HG02642 (cell line): Measurements from ENCODE around the gene IGFL1.
"Not testable (repeated sequence)": the region's sequence is repeated elsewhere in the genome, so short reads cannot be mapped to it uniquely, and the experiment has no call there.

ENCODE experiments used
- ATAC-seq: cut with Tn5 transposase; IDR thresholded peaks from one replicate; pipeline ENCODE4 v1.9.1; 2021; ENCODE audit warnings: mild to moderate bottlenecking; ENCODE audit not compliant: unreplicated experiment, poor library complexity

The IGFL1 gene

DNA sequence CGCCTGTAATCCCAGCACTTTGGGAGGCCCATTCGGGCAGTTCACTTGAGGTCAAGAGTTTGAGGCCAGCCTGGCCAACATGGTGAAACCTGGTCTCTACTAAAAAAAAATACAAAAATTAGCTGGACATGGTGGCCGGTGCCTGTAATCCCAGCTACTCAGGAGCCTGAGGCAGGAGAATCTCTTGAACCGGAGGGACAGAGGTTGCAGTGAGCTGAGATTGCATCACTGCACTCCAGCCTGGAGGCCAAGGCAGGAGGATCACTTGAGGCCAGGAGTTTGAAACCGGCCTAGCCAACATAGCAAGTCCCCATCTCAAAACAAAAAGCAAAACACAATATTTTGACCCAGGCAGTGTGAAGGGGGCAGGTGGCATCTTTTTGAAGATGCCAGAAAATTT is 35.3 kb downstream of the IGFL1 start:
- not testable (repeated sequence) for ATAC-seq

DNA sequence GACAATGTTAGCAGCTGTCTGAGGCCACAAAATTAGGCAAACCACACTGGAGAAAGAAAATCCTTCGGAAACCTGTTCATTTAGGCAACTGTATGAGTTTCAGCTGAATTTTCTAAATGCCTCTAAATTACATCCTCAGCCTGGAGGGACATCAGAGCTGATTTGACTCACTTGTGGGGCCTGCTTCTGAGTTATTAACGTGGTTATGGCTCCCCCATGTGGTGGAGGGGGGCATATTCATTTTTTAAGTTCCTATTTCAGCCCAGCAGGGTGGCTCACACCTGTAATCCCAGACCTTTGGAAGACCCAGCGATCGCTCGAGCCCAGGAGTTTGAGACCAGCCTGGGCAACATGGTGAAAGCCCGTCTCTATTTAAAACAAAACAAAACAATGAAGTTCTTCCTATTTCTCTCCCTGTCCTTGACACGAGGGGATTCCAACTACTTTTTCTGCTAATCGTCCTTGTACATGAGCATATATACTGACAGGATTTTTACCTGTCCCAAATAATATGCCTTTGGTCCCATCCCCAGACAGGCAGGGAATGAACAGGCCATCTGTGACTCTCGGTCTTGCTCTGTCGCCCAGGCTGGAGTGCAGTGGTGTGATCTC is 35.8 kb downstream of the IGFL1 start:
- no peak for ATAC-seq

DNA sequence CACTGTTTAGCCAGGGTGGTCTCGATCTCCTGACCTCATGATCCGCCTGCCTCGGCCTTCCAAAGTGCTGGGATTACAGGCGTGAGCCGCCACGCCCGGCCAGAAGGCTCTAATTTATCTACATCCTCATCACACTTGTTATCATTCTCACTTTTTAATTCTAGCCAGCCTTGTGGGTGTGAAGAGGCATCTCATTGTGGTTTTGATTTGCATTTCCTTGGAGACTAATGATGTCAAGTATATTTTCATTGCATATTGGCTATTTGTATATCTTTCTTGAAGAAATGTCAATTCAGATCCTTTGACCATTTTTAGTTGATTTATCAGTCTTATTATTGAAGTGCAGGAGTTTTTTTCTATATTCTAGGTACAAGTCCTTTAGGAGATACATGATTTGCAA is 39.6 kb downstream of the IGFL1 start:
- ATAC-seq = no peak

DNA sequence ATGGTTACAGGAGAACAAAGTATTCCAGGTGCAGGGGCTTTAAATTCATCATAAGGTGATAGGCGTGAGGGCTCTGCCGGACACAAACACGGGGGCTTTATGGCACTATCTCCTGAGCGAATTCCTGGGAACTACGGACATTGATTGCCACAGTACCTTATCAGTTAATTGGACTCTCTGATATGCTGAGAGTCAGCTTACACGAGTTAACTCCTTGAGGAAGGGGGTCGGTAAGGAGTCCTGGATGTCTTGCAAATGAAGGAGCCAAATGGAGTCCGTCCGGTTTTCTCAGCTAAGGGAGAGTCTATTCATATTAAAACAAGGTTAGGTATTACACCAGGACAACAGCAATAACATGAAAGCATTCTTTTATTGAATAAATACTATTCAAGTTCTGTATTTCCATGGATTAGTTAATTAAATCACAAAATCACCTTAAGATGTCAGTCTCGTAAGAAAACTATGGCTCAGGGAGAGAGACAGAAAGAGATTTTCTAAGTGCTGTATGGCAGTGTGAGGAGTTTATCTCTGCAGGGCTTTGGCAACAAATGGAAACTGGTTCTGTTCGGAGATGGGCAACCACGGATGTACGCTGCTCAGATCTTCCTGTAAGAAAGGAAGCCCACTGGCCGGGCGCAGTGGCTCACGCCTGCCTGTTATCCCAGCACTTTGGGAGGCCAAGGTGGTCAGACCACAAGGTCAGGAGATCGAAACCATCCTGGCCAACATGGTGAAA is 41.1 kb downstream of the IGFL1 start:
- no peak for ATAC-seq

DNA sequence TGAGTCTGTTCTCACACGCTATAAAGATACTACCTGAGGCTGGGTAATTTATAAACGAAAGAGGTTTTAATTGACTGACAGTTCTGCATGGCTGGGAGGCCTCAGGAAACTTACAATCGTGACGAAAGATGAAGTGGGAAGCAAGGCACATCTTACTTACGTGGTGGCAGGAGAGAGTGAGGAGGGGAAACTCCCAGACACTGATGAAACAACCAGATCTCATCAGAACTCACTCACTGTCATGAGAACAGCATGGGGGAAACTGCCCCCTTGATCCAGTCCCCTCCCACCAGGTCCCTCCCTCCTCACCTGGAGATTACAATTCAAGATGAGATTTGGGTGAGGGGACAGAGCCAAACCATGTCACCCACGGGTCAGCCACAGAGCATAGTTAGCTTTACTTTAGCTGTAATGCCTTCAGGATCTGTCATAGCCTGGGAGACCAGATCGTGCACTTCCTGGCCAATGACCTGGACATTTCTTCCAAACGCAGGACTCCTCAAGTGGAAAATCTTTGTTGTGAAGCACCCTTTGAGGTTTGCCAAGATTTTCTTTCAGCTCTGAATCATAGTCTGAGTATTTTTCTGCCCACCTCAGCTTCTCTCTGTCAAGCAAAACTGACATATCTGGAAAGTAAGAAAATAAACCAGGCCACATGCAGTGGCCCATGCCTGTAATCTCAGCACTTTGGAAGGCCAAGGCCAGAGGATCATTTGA is 42.1 kb downstream of the IGFL1 start:
- no peak for ATAC-seq

DNA sequence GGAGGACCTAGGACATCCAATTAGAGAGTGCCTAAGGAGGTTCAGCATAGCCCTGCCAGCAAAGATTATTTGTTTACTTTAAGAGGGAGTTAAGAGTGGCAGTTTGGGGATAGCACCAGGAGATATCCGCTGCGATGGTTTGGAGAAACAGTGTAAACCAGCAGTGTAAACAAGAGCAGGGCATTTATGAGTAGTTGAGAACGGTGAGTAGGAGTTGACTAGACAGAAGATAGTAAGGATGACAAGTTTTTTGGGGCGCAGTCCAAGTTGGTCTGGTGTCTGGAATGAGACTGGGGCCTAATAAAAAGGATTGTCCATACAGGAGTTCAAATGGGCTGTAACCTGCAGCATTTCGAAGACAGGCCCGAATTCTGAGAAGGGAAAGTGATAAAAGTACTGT is 44.4 kb downstream of the IGFL1 start:
- ATAC-seq = not testable (repeated sequence)

DNA sequence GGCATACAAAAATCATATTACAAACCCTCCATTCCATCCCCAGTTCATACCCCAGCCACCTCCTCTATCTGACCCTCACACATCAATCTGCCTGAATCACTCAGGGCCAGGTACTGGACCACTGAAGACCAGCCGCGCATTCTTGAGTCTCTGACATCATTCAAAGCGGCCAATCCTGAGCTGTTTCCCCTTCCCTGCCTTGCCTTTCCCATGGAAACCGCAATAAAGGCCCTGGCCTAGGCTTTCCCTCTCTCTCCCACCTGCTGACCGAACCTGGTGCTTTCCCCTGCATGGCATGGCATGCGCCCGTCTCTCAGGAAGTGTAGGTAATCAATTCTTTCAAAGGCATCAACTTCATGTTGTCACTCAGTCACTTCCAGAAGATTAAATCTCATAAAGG is 49.6 kb downstream of the IGFL1 start:
- no peak for ATAC-seq
